Neural crest cell (in vitro differentiated cells): ENCODE data around the gene THNSL1. TPM values are rescaled to one million over a fixed set of nuclear protein-coding genes. Genes with fewer than 3 reads are reported as not detected.

Source experiments
- DNase-seq: peaks from one replicate; pipeline ENCODE4 v3.0.0; 2021; ENCODE audit warnings: low read depth, mixed read lengths, low spot score
- H3K27ac Mint-ChIP-seq: one replicate; pipeline ENCODE4 v1.8.0; 2021; ENCODE audit warnings: mild to moderate bottlenecking, mixed read lengths; ENCODE audit not compliant: unreplicated experiment
- H3K27me3 Mint-ChIP-seq: 2 replicates; pipeline ENCODE4 v1.8.0; 2021; ENCODE audit warnings: low read depth, mild to moderate bottlenecking, mixed read lengths
- H3K36me3 Mint-ChIP-seq: 2 replicates; pipeline ENCODE4 v1.8.0; 2021; ENCODE audit warnings: low read depth, mild to moderate bottlenecking, mixed read lengths
- H3K4me1 Mint-ChIP-seq: 2 replicates; pipeline ENCODE4 v1.8.0; 2021; ENCODE audit warnings: mixed read lengths
- H3K4me3 Mint-ChIP-seq: one replicate; pipeline ENCODE4 v1.8.0; 2021; ENCODE audit warnings: mild to moderate bottlenecking, mixed read lengths
- H3K9me3 Mint-ChIP-seq: 2 replicates; pipeline ENCODE4 v1.8.0; 2021; ENCODE audit warnings: mixed read lengths
- CTCF ChIP-seq: fragments of 200-600 bp; sonication (generic); conservative IDR thresholded peaks from 2 replicates; pipeline ENCODE4 v1.5.0; 2021; ENCODE audit warnings: antibody characterized with exemption, mild to moderate bottlenecking
- total RNA-seq: library from RNA; stranded (reverse); gene quantifications from 2 replicates; pipeline ENCODE4 v1.2.1, GENCODE V29; 2021

The THNSL1 gene
- total RNA-seq, 1 donor from 2014 or later, result 6.3 TPM

DNA sequence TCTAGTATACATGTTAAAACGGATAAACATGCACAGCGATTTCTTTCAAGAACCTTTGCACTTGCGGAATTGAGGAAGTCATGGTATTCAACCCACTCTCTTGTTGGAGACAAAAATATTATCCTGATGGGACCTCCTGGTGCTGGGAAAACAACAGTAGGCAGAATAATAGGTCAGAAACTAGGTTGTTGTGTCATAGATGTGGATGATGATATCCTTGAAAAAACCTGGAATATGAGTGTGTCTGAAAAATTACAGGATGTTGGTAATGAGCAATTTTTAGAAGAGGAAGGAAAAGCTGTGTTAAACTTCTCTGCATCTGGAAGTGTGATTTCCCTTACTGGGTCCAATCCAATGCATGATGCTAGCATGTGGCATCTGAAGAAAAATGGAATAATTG, 6.9 kb downstream of the THNSL1 start:
- TF ChIP-seq CTCF, result no peak
- Mint-ChIP-seq H3K36me3 (peaks cover 2% of the 10 kb centered on the region), H3K4me1 (no peaks in the 10 kb centered on the region), H3K27ac (no peak overlapping the region), H3K4me3 (no peak overlapping the region), H3K27me3 (no peaks in the 10 kb centered on the region), H3K9me3 (no peaks in the 10 kb centered on the region)
- DNase-seq, result no peak

DNA sequence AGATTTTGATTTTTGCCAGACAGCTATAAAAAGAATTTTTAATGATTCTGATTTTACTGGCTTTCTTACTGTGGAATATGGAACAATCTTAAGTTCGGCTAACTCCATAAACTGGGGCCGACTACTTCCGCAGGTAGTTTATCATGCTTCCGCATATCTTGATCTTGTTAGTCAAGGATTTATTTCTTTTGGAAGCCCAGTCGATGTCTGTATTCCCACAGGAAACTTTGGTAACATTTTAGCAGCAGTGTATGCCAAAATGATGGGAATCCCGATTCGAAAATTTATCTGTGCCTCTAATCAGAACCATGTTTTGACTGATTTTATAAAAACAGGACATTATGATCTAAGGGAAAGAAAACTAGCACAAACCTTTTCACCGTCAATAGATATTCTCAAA, 8.1 kb downstream of the THNSL1 start:
- Mint-ChIP-seq H3K36me3 (peaks cover 2% of the 10 kb centered on the region), H3K27ac (no peak overlapping the region), H3K4me1 (no peaks in the 10 kb centered on the region), H3K9me3 (no peaks in the 10 kb centered on the region), H3K27me3 (no peaks in the 10 kb centered on the region), H3K4me3 (no peak overlapping the region)
- TF ChIP-seq CTCF, result no peak
- no peak for DNase-seq

DNA sequence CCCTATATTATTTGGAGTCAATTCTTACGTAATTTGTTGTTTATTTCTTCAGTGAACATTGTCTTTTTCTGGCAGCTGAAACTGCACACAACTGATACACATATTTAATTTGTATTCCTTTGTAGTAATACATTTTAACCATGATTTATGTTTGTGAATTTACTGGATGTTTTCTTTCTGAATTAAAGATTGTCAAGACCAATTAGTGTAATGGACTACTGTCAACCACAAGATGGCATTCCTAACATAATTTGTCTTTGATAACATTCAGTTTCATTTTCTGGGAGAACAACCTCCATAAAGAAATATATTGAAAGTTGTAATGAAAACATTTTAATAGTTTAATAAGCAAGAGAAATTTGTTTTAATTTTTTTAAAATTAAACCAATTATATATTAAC, 10.1 kb downstream of the THNSL1 start:
- TF ChIP-seq CTCF, result peak; percentile 39
- peaks cover 2% of the 10 kb centered on the region for H3K36me3 Mint-ChIP-seq
- no peak overlapping the region for H3K4me3 Mint-ChIP-seq
- no peaks in the 10 kb centered on the region for H3K27me3 Mint-ChIP-seq
- no peak for DNase-seq
- no peak overlapping the region for H3K27ac Mint-ChIP-seq
- no peaks in the 10 kb centered on the region for H3K9me3 Mint-ChIP-seq
- H3K4me1 Mint-ChIP-seq, result no peaks in the 10 kb centered on the region

GRCh38 chr10:25028711-25029110, 12.3 kb downstream of the THNSL1 start:
- H3K4me1 Mint-ChIP-seq, result no peaks in the 10 kb centered on the region
- no peaks in the 10 kb centered on the region for H3K27me3 Mint-ChIP-seq
- no peak for DNase-seq
- no peaks in the 10 kb centered on the region for H3K36me3 Mint-ChIP-seq
- no peak overlapping the region for H3K4me3 Mint-ChIP-seq
- no peak overlapping the region for H3K27ac Mint-ChIP-seq
- TF ChIP-seq CTCF, result no peak
- no peaks in the 10 kb centered on the region for H3K9me3 Mint-ChIP-seq

GRCh38 chr10:25029519-25029918, 13.1 kb downstream of the THNSL1 start:
- TF ChIP-seq CTCF, result no peak
- Mint-ChIP-seq H3K9me3 (no peaks in the 10 kb centered on the region), H3K4me1 (no peaks in the 10 kb centered on the region), H3K27me3 (no peaks in the 10 kb centered on the region), H3K36me3 (no peaks in the 10 kb centered on the region), H3K4me3 (no peak overlapping the region), H3K27ac (no peak overlapping the region)
- DNase-seq, result no peak

DNA sequence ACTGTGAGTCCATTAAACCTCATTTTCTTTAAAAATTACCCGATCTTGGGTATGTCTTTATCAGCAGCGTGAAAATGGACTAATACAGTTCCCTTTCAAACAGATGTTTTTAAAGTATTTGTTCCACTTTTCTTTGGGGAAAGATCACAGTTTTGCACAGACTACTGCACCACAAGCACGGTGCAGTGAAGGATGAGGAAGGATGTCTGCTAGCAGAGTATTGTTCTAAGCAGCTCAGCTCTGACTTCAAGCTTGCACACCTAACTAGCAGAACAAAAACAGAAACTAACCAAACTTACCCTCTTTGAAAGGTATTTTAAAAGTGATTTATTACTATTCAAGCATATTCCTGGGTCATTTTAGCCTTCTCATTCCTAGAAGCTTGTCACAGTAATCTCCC, 20.0 kb downstream of the THNSL1 start:
- no peak for TF ChIP-seq CTCF
- Mint-ChIP-seq H3K27ac (no peak overlapping the region), H3K4me3 (no peak overlapping the region), H3K4me1 (peaks cover 4% of the 10 kb centered on the region), H3K36me3 (no peaks in the 10 kb centered on the region), H3K27me3 (no peaks in the 10 kb centered on the region), H3K9me3 (no peaks in the 10 kb centered on the region)
- DNase-seq, result no peak
